GM23248 (cell line): ENCODE measurements around the gene CPT1C. TPM values are rescaled to one million over a fixed set of nuclear protein-coding genes. Genes with fewer than 3 reads are reported as not detected.
A peak's percentile ranks its signal among the peaks of the same experiment; 100 is the strongest.

Experiments used
- DNase-seq: peaks from one replicate; pipeline ENCODE4 v3.0.0-alpha.2; 2015
- H2AFZ ChIP-seq: fragments of 200-600 bp; sonication (generic); 2 replicates; pipeline ENCODE4 v1.6.1; 2016; ENCODE audit warnings: antibody characterized with exemption
- H3F3A ChIP-seq: fragments of 200-600 bp; sonication (generic); 2 replicates; pipeline ENCODE4 v1.6.1; 2016; ENCODE audit warnings: mild to moderate bottlenecking, antibody characterized with exemption, mixed run types; ENCODE audit not compliant: insufficient read depth
- H3K27ac ChIP-seq: fragments of 200-600 bp; sonication (generic); 2 replicates; pipeline ENCODE4 v1.5.1; 2016; ENCODE audit warnings: mild to moderate bottlenecking
- H3K27me3 ChIP-seq: fragments of 200-600 bp; sonication (generic); replicated peaks from 2 replicates; pipeline ENCODE4 v1.6.1; 2016; ENCODE audit warnings: mild to moderate bottlenecking; ENCODE audit not compliant: insufficient read depth
- H3K36me3 ChIP-seq: fragments of 200-600 bp; sonication (generic); 2 replicates; pipeline ENCODE4 v1.6.1; 2016; ENCODE audit warnings: low read depth, mild to moderate bottlenecking
- H3K4me1 ChIP-seq: fragments of 200-600 bp; sonication (generic); 2 replicates; pipeline ENCODE4 v1.6.1; 2016; ENCODE audit warnings: mild to moderate bottlenecking; ENCODE audit not compliant: insufficient read depth
- H3K4me2 ChIP-seq: fragments of 200-600 bp; sonication (generic); one replicate; pipeline ENCODE4 v1.6.1; 2016; ENCODE audit warnings: mild to moderate bottlenecking; ENCODE audit not compliant: unreplicated experiment
- H3K4me3 ChIP-seq: fragments of 200-600 bp; sonication (generic); 2 replicates; pipeline ENCODE4 v1.5.1; 2016; ENCODE audit warnings: mild to moderate bottlenecking
- H3K79me2 ChIP-seq: fragments of 200-600 bp; sonication (generic); 2 replicates; pipeline ENCODE4 v1.6.1; 2016; ENCODE audit warnings: mild to moderate bottlenecking; ENCODE audit not compliant: insufficient read depth
- H3K9ac ChIP-seq: fragments of 200-600 bp; sonication (generic); 2 replicates; pipeline ENCODE4 v1.6.1; 2016; ENCODE audit warnings: mild to moderate bottlenecking
- H3K9me2 ChIP-seq: fragments of 200-600 bp; sonication (generic); 2 replicates; pipeline ENCODE4 v1.6.1; 2016; ENCODE audit warnings: mixed run types, mild to moderate bottlenecking, moderate library complexity; ENCODE audit not compliant: insufficient read depth
- H3K9me3 ChIP-seq: fragments of 200-600 bp; sonication (generic); one replicate; pipeline ENCODE4 v1.6.1; 2017; ENCODE audit warnings: low read depth
- H4K20me1 ChIP-seq: fragments of 200-600 bp; sonication (generic); 2 replicates; pipeline ENCODE4 v1.6.0; 2016; ENCODE audit not compliant: insufficient read depth
- EZH2 ChIP-seq: fragments of 200-600 bp; sonication (generic); IDR thresholded peaks from 2 replicates; pipeline ENCODE4 v1.6.1; 2018; ENCODE audit warnings: antibody characterized with exemption, mild to moderate bottlenecking; ENCODE audit not compliant: insufficient read depth, poor library complexity, severe bottlenecking
- EZH2phosphoT487 ChIP-seq: fragments of 200-600 bp; sonication (generic); IDR thresholded peaks from 2 replicates; pipeline ENCODE4 v1.6.1; 2018; ENCODE audit warnings: antibody characterized with exemption, moderate library complexity, mild to moderate bottlenecking, low read depth; ENCODE audit not compliant: insufficient read depth
- WGBS, 2 experiments: methylation state at CpG; one replicate each; pipeline ENCODE4 v1.1.6; 2015 to 2017; ENCODE audit warnings: low lambda C conversion rate in 2 of 2, low coverage in 1 of 2; ENCODE audit errors: missing lambda C conversion rate in 2 of 2; 5-methylcytosine and 5-hydroxymethylcytosine counted together
- in situ Hi-C: fragments of 300-500 bp; cut with MboI; formaldehyde crosslinking; loops from 2 replicates; pipeline ENCODE4 v1.15.0; 2020
- polyA plus RNA-seq: library from polyadenylated mRNA; unstranded; fragments of >200 nt; fragmentation: Nextera tagmentation; extraction: Ambion mirVana; gene quantifications from 2 replicates; pipeline ENCODE4 v1.2.1, GENCODE V29; 2016
- total RNA-seq: library from RNA; depleted of rRNA; stranded (reverse); fragments of >200 nt; shearing (Covaris generic); gene quantifications from 2 replicates; pipeline ENCODE4 v1.2.3, GENCODE V29; 2014

CPT1C gene
- total and polyA plus RNA-seq, 2 experiments from 2014 or later: 11.7 to 14.3 TPM

DNA sequence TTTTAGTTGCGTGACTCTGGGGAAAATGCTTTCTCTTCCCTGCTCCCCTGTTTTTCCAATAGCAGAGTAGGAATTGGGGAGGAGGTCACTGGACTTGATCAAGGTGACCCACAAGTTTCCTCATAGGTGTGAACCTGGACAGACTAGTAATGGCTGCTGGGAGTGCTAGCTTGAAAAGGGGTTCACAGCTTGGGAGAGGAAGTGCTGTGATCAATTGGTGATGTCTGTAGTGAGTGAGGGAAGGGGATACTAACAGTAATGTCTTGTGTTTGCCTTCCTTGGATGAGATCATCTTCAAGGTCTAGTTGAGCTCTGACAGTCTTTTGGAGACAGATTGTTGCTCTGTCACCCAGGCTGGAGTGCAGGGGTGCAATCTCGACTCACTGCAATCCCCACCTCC lies 23.4 kb upstream of the CPT1C start:
- WGBS, 2 experiments: 96 to 100% methylated on average over 2 of the region's 2 CpGs
- H3K36me3 ChIP-seq: no peaks in the 10 kb centered on the region; the same call in 1 of the 2 replicates
- no peaks in the 10 kb centered on the region for H4K20me1 ChIP-seq
- no peak overlapping the region for H3K4me2 ChIP-seq
- peak overlapping the region; percentile 89; the same call in 1 of the 2 replicates for H3K9ac ChIP-seq
- no peaks in the 10 kb centered on the region for H3K9me2 ChIP-seq
- no peak overlapping the region for H3K4me3 ChIP-seq
- no peaks in the 10 kb centered on the region for H3K9me3 ChIP-seq
- no peak overlapping the region for H3K27ac ChIP-seq
- H3F3A ChIP-seq: 0 out of 2 replicates have a peak, but pooled peaks cover 7% of the 10 kb centered on the region
- H2AFZ ChIP-seq: no peak overlapping the region
- H3K4me1 ChIP-seq: peaks cover 13% of the 10 kb centered on the region; the same call in 1 of the 2 replicates
- TF ChIP-seq EZH2phosphoT487 (no peak), EZH2 (no peak)
- H3K79me2 ChIP-seq: peaks cover 30% of the 10 kb centered on the region
- H3K27me3 ChIP-seq: no peaks in the 10 kb centered on the region
- in situ Hi-C loops: no loop called here
- no peak for DNase-seq

DNA sequence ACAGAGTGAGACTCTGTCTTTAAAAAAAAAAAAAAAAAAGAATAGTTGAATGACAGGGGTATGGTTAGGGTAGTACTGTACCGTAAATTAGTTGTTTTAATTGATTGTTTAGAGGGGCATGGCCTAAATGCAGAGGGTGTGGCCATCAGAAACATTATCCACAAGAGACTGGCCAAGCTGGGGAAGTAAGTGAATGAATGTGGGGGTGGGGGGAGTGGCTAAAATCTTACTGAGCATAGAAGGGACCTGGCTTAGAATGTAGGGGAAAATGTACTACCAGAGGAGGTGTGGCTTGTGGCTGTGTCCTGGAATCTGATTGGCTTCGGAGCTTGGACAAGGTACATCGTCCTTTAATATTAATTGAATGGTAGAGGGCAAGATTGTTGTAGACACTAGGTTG lies 21.4 kb upstream of the CPT1C start:
- Histone ChIP-seq H4K20me1 (no peaks in the 10 kb centered on the region), H3K79me2 (peaks cover 13% of the 10 kb centered on the region), H3K27ac (no peak overlapping the region), H3K36me3 (no peaks in the 10 kb centered on the region), H3K27me3 (no peaks in the 10 kb centered on the region), H3F3A (no peaks in the 10 kb centered on the region), H3K4me1 (peaks cover 8% of the 10 kb centered on the region; the same call in 1 of the 2 replicates), H3K9ac (no peak overlapping the region), H3K4me3 (no peak overlapping the region), H2AFZ (no peak overlapping the region), H3K9me3 (no peaks in the 10 kb centered on the region), H3K4me2 (no peak overlapping the region), H3K9me2 (no peaks in the 10 kb centered on the region)
- WGBS, 2 experiments: 88 to 91% methylated on average over 3 of the region's 3 CpGs
- TF ChIP-seq EZH2phosphoT487: no peak
- TF ChIP-seq EZH2: no peak
- peak; percentile 36 for DNase-seq
- in situ Hi-C loops: no loop called here

DNA sequence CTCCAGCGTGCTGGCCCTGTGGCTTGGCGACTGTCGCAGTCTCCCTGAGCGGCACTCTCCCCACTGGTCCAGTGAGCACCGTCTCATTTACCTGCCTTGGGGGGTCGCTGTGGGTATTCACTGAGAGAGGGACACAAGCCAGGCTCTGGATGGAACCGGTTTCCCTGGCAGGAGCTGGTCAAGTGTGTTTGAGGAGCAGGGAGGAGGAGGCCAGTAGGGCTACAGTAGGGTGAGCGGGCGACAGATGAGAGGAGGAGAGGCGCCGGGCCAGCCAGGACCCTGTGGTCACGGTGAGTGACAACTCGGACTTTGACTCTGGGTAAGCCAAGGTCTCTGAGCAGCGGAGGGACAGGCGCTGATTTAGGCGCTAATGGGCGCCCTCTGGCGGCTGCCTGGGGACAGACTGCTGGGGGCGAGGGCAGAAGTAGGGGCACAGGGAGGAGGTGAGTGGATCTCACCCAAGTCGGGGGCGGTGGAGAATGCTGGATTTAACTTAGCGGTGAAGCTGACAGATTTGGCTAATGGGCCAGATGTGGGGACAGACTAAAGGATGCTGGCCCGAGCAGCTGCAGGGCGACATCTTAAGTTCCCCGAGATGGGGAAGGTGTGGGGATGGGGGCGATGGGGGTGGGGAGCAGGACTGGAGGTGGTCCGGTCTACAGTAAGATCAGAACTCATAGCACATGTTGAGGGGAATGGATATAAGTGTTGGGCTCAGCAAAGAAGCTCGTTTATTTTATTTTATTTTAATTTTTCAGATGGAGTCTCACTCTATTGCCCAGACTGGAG lies 18.6 kb upstream of the CPT1C start:
- no peaks in the 10 kb centered on the region for H3K36me3 ChIP-seq
- peak overlapping the region; percentile 50 for H3K4me2 ChIP-seq
- peak overlapping the region; percentile 39; the same call in 1 of the 2 replicates for H3K9ac ChIP-seq
- H3F3A ChIP-seq: peaks cover 11% of the 10 kb centered on the region
- H4K20me1 ChIP-seq: no peaks in the 10 kb centered on the region
- H2AFZ ChIP-seq: peak overlapping the region; percentile 79
- H3K27ac ChIP-seq: no peak overlapping the region
- in situ Hi-C loops: no loop called here
- TF ChIP-seq EZH2: no peak
- H3K27me3 ChIP-seq: no peaks in the 10 kb centered on the region
- 0 out of 2 replicates have a peak overlapping the region, but pooled peaks have one; percentile 32 for H3K4me3 ChIP-seq
- H3K9me2 ChIP-seq: no peaks in the 10 kb centered on the region
- peak; percentile 80 for DNase-seq
- H3K79me2 ChIP-seq: peaks cover 2% of the 10 kb centered on the region
- H3K9me3 ChIP-seq: no peaks in the 10 kb centered on the region
- WGBS, 2 experiments: 28 to 31% methylated on average over 28 of the region's 28 CpGs
- H3K4me1 ChIP-seq: peaks cover 8% of the 10 kb centered on the region; the same call in 1 of the 2 replicates

DNA sequence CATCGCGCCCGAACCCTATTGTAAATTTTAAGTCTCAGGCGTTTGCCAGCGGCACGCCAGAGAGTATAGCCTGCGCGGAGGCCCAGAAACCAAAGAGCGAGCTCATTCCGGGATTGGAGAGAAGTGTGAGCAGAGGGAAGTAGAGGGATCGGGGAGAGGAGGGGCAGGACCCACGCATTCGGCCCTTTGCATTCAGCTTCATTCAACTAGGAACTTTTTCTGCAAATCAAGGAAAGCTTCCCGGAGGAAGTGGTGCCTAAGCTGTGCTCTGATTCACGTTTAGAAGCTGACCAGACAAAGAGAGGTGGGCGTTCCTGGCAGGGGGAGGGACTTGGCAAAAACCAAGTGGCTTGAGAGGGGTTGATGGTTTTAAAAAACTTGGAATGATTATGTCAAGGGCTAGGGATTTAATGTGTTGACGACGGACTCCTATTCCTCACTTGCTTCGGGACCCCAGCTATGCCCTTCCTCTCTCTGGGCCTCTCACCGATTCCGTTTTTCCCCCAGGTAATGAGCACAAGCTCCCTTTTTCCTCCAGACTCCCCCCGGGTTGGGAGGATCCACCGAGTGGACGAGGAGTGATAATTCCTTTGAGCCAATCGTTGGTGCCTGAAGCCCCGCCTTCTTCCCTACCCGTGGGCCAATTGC lies 14.7 kb upstream of the CPT1C start:
- 5% methylated on average over 27 of the region's 27 CpGs for WGBS, 2 experiments
- in situ Hi-C loops: no loop called here

More for the DNA sequence above, 14.7 kb upstream of the CPT1C start:
- Histone ChIP-seq H3K27me3 (no peaks in the 10 kb centered on the region), H3K4me1 (peaks cover 8% of the 10 kb centered on the region; the same call in 1 of the 2 replicates), H3K4me2 (peak overlapping the region; percentile 83), H4K20me1 (no peaks in the 10 kb centered on the region), H3K79me2 (peaks cover 42% of the 10 kb centered on the region), H3K36me3 (0 out of 2 replicates have a peak, but pooled peaks cover 2% of the 10 kb centered on the region), H3K27ac (peak overlapping the region; percentile 91), H3K9ac (peak overlapping the region; percentile 87), H3K9me2 (no peaks in the 10 kb centered on the region), H2AFZ (peak overlapping the region; percentile 93), H3K4me3 (peak overlapping the region; percentile 68), H3F3A (peaks cover 11% of the 10 kb centered on the region), H3K9me3 (no peaks in the 10 kb centered on the region)
- TF ChIP-seq EZH2 (no peak), EZH2phosphoT487 (no peak)
- peak; percentile 93 for DNase-seq
